ENCODE data around the gene TREX2. TPM values are rescaled to one million over a fixed set of nuclear protein-coding genes. Genes with fewer than 3 reads are reported as not detected.

TREX2 gene
- total and polyA plus RNA-seq, 10 of the 15 experiments (the other 5 are each of a cell fraction or from before 2014, with no cell fraction given), result 0.09 to 0.97 (median 0.60) TPM; not detected in 3

GRCh38 chrX:153486171-153486570 is 40.3 kb upstream of the TREX2 start (continued):
- TF ChIP-seq SPI1 (IDR thresholded peaks at IDR 0.05; ENCODE audit: borderline replicate concordance, insufficient read depth, low read depth, low read length), result no peak
- no peak for TF ChIP-seq ZZZ3 (IDR thresholded peaks at IDR 0.05; ENCODE audit: control insufficient read depth, insufficient read length, low read depth)

DNA sequence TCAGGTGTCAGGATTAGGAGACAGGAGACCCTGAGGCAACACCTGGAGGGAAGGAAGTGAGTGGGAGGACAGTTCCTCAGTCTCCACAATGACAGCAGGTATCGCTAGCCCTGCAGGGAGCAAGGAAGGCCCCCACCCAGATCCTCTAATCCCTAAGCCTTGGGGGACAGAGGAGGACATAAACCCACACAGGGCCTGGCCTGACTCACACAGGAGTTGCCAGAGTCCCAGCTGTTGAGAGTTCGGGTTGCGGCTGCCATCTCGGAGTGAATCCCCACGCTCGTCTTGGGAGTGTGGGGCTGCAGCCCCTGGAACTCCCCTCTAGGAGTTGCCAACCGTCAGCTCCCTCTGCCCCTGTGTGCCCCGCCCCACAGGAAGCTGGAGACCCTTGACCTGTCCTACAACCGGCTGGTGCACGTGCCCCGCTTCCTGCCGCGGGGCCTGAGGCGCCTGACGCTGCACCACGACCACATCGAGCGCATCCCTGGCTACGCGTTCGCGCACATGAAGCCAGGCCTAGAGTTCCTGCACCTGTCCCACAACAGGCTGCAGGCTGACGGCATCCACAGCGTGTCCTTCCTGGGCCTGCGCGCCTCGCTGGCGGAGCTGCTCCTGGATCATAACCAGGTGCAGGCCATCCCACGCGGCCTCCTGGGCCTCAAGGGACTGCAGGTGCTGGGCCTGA is 39.7 kb upstream of the TREX2 start:
- Histone ChIP-seq H3K79me2 (ENCODE audit: control insufficient read depth, insufficient read depth, low read length) (no peaks in the 10 kb centered on the region), H3K36me3 (ENCODE audit: control insufficient read depth in 2 of 2, insufficient read depth in 2 of 2, low read length in 1 of 2) (no peaks in the 10 kb centered on the region), H3K9me3 (replicated peaks; ENCODE audit: control insufficient read depth, insufficient read depth, low read length) (no peaks in the 10 kb centered on the region), H3K27me3 (replicated peaks in 1 of 2; ENCODE audit: control insufficient read depth in 2 of 2, insufficient read depth in 2 of 2, low read length in 1 of 2) (no peaks in the 10 kb centered on the region), H3K4me2 (ENCODE audit: control insufficient read depth, insufficient read depth) (no peak overlapping the region), H3K27ac (ENCODE audit: control insufficient read depth, insufficient read depth) (no peak overlapping the region), H3K4me3 (no peak overlapping the region), H3K4me1 (ENCODE audit: control insufficient read depth, insufficient read depth, low read length) (no peaks in the 10 kb centered on the region), H4K20me1 (ENCODE audit: control insufficient read depth, insufficient read depth) (no peaks in the 10 kb centered on the region), H3K9ac (ENCODE audit: control insufficient read depth, insufficient read depth, low read length) (no peak overlapping the region), H2AFZ (ENCODE audit: control insufficient read depth, low read depth, low read length) (no peak overlapping the region)
- CTCF ChIA-PET, result no interaction called here
- FAIRE-seq (no peak), ATAC-seq (no peak), DNase-seq (ENCODE audit: low read depth, low spot score) (no peak)
- RAD21 ChIA-PET (ENCODE audit: unreplicated experiment), result no interaction called here
- no TSS peak for BruUV-seq (replicated peaks)
- intact Hi-C loops (cut with micrococcal nuclease; ENCODE audit: unreplicated experiment), result no loop called here
- POLR2A ChIA-PET, result no interaction called here
- 47% methylated on average over 30 of the region's 30 CpGs for WGBS (ENCODE audit: insufficient coverage, insufficient replicate concordance, low lambda C conversion rate, missing lambda C conversion rate)
- SMC1A ChIA-PET (ENCODE audit: uncharacterized antibody, unreplicated experiment), result no interaction called here
- TF ChIP-seq POLR2AphosphoS2 (IDR thresholded peaks at IDR 0.05; ENCODE audit: low read depth, low read length) (no peak), CEBPB (IDR thresholded peaks at IDR 0.05; ENCODE audit: borderline replicate concordance in 1 of 2, low read depth in 2 of 2, low read length in 2 of 2) (no peak), YBX1 (IDR thresholded peaks at IDR 0.05) (no peak), PRDM15 (CRISPR knock-in tag; IDR thresholded peaks at IDR 0.05) (no peak), GABPA (IDR thresholded peaks at IDR 0.05; ENCODE audit: low read depth) (no peak), SIN3A (IDR thresholded peaks at IDR 0.05; ENCODE audit: low read depth, low read length) (no peak), FOXK2 (IDR thresholded peaks at IDR 0.05) (no peak)
- in situ Hi-C loops (cut with MboI), result no loop called here
